CD4-positive, alpha-beta T cell treated with Interleukin-6 for 4 hours (primary cell): ENCODE results near the gene ROBO1.
A peak's percentile ranks its signal among the peaks of the same experiment; 100 is the strongest.

ENCODE experiments used
- DNase-seq: peaks from one replicate; pipeline ENCODE4 v3.0.0-alpha.2; 2020; ENCODE audit warnings: mixed read lengths

ROBO1 gene

DNA sequence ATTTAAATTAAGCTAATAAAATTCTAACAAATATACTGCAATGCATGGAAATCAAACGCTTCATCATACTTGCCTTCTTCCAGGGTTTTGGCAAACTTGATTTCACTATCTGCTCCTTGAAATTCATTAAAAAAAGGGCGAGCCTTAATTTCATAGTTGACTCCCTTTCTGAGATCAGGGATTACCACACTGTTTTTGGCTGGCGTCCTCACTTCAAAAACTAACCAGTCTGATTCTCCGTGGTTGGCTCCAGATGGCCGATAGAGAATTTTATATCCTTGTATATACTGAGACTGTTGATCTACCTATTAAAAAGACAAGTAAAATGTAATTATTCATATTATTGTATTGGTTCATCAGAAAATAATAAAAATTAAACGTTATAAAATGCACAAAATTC lies 1106.8 kb downstream of the ROBO1 start:
- no peak for DNase-seq

DNA sequence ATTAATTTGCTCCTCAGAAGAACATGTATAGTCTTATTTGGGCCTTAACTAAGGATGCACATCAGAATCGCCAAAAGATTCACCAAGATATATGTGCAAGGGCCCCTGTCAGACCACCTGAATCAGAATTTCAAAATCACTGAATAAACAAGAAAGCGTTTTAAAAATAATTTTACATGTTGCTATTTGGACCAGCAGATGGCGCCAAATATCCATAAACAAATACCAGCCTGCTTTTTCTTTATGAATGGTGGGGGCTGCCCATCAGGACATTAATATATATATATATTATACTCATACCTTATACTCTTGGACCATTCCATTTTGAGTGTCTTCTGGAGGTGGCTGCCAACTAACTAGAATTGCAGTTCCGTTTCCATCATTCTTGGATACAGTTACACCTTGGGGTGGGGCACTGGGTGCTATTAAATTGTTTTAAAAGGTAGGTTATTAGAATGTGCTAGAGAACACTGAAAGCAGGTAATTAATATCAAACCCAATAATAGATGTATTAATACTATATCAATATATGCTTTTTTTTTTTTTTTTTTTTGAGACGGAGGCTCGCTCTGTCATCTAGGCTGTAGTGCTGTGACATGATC lies 1108.3 kb downstream of the ROBO1 start:
- peak; percentile 2 for DNase-seq

DNA sequence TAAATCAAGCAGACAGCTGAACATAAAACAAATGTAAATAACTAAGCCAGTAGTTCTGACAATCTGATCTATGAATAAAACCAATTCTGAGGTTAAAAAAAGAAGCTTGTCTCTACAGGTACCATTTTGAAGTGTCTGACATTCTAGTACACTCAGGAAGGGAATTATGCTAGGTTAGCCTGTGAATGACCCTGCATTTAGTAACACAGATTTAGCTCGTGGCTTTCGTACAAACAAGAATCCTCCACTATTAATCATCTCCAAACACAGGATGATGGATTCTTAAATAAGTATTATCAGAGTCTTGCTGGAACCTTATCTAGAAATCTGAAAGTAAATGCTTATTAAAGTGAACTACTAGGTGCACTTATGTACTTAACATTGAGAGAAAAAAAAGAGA lies 1120.1 kb downstream of the ROBO1 start:
- no peak for DNase-seq

DNA sequence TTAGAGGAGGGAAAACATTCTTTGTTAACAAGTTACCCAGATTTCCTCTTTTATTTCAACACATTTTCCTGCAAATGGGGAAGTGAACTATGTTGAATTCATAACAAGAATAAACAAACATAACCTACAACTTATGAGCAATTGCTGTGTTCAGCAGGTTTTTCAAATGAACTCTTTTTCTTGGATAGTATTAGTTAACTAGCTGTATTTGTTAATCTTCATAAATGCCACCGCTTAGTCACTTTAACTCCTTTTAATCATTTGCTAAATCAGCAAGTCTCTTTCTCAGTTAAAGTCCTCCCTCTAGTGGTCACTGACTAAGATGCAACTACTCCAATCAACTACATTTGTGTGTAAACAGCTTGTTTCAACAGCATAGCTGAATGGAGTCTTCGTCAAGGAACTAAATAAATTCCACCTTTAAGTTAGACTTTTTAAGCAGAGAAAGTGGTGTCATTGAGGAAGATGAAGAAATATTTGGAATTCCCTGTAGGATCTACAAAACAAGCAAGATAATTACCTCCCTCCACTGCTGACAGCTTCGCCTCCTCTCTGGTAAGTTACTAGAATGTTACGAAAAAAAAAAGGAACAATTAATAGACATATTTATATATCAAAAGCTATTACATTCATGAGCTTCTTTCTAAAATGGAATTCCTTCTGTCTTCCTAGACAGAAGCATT lies 1122.0 kb downstream of the ROBO1 start:
- DNase-seq, result no peak

DNA sequence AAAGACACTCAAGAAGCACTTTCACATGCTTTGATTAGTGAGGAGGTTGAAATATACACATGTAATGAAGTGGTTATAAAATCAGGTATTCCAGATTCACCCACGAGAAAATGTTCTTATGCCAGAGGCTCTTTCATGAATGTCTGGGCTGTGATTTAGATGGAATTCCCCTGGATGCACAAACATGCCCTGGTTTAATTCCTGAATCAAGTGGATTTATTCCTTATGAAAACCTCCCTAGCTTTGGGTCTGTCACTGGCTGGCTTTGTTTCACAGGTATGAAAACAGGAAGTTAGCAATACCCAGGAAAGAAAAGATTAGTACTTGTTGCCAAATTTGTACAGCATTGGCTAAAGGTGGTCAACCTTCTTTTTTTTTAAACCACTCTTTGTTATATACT lies 1123.0 kb downstream of the ROBO1 start:
- no peak for DNase-seq

DNA sequence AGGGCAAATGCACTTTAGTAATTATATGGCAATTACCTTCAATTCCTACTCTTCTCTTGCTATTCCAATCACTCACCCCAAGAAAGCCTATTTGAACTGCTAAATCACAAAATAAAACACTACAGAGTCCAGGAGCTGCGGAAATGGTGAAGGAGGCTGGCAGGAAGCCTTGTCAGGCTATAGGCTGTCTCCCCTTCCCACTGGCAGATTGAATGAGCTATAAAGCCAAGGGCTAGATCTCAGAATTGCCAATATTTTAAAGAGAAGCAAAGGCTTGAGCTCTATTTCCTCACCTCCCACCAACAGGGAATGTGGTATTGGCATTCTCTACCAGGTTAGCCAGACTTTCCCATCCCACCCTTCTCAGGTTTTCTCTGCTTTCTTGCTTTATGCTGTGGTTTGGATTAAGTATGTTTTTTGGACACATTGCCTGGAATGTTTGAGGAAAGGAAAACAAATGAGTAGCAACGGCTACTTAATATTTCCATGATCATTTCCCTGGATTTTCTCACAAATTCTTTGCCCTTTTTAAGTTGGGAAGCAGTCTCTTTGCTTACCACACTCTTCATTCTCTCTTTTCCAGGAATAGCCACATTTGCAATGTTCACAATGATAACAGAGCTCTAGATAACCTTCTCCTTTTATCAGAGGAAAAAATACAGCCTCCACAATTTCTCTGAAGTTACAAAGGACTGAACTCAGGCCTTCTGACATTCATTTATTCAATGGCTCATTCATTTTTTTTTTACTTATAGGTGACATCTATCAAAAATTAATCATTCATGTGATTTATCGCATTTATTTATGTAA lies 1125.4 kb downstream of the ROBO1 start:
- no peak for DNase-seq

DNA sequence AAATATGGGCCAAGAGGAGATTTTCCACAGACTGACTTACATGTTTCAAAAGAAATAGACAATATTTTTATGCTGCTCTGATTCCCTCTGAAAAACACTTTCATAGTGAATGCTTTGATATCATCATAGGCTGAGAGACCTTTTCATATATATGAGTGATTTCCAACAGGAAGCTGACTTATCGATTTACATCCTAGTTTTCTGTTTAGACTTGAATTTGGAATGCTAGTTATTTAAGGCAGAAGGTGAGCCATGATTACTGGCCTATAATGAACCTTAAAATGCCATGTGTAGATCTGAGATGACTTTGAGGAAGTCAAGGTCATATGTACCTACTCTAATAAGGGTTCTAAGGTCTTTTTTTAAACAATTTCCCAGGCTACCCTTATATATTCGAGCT lies 1126.1 kb downstream of the ROBO1 start:
- DNase-seq, result no peak

DNA sequence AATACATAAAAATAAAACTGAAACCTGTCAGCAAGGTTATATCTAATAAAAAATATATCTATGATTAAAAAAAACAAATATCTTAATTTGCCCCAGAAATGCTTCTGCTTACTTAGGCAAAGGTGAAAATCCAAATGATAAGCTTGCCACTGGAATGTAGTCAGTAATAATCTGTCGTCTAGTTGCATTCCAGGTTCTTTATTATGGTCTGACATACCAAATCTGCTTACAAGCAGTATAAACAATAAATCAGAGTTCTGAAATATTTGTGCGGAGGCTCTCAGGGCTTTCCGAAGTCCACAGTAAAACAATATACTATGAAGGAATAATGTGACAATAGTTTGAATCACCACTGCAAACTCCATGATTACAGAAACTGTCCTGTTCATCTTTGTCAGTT lies 1133.5 kb downstream of the ROBO1 start:
- no peak for DNase-seq

DNA sequence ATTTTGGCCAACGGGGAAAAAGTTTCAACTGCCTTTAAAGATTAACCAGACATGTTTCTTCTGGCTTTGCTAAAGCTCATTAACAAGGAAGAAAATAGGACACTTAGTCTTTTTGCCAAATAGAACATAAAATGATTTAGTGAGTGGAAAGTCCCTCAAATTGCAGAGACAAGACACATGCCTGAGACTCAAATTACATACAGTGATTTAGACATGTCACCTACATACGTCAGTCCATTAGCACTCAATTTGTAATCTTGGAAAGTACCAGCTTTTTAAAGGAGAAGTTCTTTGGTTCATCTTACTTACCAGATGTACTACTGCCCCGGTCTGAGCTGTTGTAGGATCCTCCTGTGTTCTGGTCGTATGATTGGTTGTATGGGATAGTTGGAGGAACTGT lies 1134.2 kb downstream of the ROBO1 start:
- no peak for DNase-seq

DNA sequence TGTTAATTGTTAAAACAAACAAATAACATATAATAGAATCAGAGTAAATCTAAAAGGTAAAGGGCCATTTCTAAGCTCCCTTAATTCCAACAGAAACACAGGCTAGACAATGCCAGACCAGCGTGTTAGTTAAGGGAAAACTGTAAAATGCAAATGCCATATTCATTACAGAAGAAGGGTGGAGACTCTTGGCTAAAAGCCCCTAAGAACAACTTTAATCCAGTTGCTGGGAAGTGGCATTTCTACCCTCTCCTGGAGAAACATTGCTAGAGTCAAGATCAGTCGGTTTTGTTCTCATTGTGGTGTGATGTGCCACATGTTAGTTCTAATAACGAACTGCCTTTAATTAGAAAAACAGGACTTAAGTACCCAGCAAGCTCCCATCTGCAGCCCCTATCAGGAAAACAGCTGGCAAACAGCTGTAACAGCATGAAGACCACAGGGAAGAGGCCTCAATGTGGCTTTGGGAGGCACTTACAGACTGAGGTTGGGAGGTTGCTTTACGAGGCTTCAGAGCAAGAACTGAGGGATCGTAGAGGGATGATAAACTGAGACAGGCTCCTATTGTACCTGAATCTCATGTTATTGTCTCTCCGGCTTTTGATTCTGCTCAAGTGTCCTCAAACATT lies 1134.8 kb downstream of the ROBO1 start:
- no peak for DNase-seq

DNA sequence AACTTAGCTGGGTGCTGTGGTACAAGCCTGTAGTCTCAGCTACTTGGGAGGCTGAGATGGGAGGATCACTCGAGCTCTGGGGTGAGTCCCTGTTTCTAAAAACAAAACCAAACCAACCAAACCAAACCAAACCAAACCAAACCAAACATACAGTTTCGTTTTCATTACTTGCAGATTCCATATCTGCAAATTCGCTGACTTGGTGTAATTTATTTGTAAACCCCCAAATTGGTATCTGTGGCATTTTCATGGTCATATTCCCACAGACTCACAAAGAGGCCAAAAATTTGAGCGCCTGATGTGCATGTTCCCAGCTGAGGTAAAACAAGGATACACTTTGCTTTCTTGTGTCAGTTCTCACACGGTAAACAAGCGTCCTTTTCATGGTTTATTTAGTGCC lies 1138.3 kb downstream of the ROBO1 start:
- DNase-seq, result no peak

DNA sequence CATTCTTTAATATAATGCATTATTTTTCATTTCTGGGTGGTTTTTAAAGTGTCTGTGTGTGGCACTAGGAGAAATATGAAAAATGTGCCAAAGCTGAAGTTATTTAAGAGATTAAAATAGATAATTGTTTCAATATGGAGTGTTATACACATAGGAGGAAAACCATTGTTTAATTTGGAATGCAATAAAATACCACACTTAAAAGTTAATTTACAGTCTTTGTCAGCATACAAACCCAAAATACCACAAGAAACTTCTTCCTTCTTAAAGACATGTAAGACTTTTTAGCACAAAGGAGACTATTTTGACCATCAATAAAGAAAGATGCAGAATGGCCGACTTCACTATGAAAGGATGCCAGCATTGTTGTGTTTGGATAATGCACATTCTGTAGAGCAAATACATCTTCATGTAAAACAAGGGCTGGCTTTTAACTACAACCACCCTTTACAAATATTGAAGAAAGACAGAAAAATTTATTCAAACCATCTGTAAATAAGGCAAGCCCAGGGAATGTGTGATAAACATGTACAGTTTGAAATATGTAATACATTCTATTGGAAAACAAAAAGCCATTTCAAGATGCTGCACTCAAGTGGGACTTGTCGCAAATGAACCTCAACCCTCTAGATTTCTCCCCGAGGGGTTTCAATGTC lies 1146.6 kb downstream of the ROBO1 start:
- DNase-seq, result no peak

DNA sequence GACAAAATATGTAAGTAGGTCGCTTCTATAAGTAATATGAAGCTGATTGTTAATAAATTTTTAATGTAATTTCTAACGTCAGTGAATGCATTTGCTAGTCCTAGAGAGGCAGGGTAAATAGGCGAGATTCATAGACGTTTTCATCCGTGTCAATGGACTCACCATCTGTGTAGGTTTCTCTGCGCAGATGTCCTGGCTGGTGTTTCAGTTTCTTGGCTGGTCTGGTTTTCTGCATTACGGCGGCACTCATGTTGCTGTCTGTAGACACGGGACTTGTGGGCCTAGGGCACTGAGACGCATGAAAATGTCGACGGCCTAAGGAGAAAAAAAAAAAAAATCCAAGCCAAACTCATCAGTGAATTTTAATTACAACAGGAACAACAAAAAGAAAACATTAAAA lies 1153.3 kb downstream of the ROBO1 start:
- DNase-seq, result no peak

DNA sequence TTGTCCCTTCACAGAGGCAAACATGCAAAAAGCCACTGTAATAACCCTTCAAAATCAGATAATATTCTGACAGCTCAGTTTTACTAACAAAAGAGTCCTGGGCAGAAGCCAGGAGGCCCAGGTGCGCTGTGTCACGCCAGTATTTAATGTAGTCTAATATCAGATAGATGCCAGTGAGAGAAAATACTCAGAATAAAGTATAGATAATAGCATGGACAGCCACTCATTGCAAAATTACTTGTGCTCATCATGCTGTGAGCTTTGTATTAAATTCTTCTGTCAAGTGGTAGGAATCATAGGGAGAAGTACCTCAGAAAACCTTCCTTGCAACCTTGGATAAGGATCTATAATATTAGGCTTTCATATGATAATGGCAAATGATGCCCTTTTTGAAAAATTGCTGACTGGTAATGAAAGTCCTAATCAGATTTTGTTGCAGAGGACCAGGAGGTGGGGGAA lies 1154.3 kb downstream of the ROBO1 start:
- no peak for DNase-seq

DNA sequence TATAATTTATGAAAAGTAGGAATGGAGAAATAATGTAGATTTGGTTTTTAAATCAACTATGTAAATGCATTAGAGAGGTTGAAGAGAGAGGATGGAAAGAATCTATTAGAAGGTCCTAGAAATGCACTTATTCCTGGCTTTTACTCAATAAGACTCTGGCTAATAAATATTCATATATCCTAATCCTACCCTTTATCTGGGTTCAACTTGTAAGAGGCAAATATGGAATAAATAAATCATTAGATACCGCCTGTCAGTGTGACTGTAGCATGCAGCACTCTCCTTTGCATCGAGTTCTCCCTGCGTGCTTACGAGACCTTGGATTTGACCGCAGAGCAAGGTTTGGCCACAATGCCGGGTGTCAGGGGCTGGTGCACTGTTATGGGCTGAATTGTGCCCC lies 1156.5 kb downstream of the ROBO1 start:
- DNase-seq, result no peak

DNA sequence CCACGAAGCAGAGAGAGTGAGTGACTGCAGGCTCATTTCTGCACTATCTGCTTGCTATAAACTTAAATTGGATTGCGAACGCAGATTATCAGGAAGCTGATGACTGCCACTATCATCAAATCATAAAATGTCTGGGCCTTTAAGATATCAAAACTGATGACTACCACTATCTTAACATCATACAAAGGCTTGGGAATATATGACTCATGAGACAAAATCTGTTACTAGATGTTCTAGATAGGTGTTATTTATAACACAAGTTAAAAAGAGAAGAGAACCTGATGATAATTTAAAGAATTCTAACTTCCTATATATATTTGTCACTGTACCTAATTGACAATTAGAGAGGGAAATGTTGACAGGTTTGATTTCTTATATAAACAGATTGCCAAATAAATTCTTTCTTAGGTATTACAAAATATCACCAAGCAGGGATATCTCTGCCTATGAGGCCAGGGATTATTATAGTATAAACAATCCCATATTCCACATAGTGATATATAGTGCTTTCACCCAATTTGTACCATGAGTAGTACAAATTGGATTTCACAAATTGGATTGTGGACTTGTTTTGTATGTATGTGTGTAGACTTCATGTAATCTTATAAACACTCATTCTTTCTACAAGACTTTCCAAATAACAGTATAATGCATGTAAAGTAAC lies 1157.2 kb downstream of the ROBO1 start:
- no peak for DNase-seq

DNA sequence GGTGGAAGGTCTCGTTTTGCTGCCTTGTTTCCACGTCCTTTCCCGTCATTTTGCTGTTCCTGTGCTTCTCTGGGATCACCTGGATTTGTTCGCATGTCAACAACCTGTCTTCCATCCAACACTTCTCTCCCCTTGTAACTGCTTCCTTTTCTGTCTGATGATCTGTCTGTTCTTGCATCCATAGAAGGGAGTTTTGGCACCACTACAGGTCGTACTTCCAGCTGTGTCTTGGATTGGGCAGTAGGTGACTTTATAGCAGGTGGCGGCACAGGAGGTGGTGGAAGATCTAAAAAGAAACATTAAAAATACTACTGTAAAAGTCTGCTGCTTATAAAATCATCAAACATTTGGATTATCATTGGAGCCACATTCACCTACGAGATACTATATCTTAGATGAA lies 1161.0 kb downstream of the ROBO1 start:
- DNase-seq, result no peak

DNA sequence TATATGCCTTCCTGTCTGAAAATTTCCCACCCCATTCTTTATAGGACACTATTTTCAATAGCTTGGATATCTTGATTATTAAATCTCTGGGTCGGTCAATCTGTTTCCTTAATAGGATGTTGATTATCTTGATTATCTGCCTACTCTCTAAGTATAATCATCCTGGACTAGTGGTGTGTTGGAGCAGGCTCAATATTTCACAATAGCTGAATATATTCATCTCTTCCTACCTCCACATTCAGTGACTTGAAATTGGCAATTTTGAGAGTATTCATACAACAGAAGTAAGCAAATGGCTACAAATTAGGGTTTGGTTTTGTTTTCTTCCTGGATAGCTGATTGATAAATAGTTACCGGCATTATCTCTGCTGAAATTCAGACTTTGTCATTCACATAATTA lies 1162.6 kb downstream of the ROBO1 start:
- no peak for DNase-seq

DNA sequence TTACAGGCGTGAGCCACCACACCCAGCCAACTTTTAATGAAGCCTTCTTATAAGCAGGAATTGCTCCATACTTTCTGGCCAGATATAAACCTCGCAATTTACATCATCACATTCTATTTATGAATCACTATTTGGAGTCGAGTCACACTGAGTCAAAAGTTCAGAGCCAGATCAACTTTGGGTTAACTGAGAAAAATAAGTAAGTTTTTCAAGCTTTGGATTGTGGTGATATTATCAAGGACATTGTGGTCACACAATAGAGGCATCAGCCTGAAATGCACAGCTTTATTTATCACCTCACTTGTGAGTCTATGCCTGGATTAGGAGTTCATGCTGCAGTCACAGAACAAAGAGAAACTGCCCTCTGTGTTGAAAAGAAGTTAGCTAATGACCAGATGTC lies 1163.5 kb downstream of the ROBO1 start:
- no peak for DNase-seq

DNA sequence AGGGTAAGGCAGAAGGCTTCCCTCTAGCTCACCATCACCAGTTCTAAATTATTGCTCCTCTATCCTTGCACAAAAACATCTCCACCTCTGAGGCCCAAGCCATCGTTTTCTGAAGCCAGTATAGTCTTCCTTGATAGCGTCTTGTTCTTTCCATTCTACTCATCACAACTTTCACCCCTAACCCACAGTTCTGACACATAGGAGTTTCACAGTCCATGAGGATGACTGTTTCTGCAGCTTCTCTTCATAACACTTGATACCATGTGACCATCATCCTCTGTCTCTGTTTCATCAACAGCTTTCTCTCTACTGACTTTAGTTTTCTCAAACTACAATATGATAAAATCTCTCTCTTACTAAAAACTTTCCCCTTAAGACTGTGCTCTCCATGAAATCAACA lies 1166.5 kb downstream of the ROBO1 start:
- no peak for DNase-seq

DNA sequence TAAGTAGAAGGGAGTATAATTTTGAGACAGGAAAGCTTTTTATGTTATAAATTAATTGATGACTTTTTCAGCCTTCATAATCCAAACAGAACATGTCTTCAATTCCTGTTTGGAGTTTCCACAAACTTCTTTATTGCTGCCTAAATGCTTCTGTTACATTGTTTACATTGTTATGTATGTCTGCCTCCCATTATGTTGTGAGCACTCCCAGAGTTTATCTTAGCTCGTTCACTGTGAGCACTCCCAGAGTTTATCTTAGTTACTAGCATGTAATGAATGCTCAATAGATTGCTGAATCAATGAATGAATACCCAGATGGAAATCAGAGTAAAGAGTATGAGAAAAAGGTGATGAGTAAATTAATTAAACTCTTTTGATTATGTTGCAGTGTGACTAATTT lies 1178.0 kb downstream of the ROBO1 start:
- DNase-seq, result no peak

DNA sequence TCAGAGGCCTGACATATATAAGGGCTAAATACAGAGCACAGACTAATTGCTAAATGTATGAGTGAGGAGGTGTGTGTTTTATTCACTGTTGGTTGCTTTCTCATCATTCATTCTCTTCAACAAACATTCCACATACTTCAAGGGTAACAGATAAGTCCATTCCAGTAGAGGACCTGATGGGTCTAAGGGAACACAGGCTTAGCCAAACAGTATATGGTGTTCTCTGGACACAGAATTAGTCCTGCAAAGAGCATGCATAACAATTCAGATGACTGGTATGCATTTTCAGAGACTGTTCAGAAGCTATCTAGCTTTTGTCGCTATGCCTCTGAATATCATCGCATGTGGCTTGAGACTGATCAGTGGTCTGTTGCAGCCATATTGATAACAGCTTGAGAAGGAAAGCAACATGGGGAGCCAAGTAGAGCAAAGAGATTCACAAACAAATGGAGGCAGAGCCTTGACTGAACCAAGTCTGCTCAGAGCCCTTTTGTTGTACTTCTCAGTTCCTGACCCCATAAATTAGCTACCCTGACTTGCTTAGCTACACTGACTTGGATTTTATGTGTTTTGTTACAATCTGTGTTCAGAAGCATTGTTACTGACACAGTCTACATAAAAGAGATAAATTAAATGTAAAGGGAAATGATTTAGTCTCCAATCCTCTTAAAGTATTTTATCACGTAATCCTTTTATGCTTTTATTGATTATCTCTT lies 1178.7 kb downstream of the ROBO1 start:
- no peak for DNase-seq
